Measurements from ENCODE around the gene GALNT13.

DNA sequence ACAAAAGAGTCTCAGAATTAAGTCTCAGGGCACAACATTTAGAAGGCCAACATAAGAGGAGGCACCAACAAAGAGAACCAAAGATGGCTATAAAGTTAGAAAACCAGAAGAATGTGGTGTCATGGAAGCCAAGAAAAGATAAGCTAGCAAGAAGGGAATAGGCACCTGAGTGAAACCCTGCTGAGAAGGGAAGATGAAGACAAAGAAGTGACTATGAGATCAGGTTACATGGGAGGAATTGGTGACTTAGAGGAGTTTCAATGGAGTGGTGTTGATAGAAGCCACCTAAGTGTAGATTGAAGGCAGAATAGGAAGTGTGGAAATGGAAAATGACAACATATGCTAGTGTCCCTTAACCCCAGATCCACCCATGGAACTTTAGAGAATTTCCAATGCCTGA lies 499.2 kb downstream of the GALNT13 start:
- TF ChIP-seq CTCF (IDR thresholded peaks at IDR 0.05) (no peak), ZFX (IDR thresholded peaks at IDR 0.05; ENCODE audit: borderline replicate concordance) (no peak)
